GM18873 (cell line): ENCODE measurements around the gene MAML1.
A peak's percentile ranks its signal among the peaks of the same experiment; 100 is the strongest.

Experiments
- ATAC-seq: cut with Tn5 transposase; IDR thresholded peaks from one replicate; pipeline ENCODE4 v1.9.1; 2021; ENCODE audit warnings: mild to moderate bottlenecking, moderate library complexity, moderate number of reproducible peaks; ENCODE audit not compliant: unreplicated experiment, low FRiP score

The MAML1 gene

GRCh38 chr5:179817890-179818745 is 85.5 kb downstream of the MAML1 start:
- ATAC-seq: no peak

DNA sequence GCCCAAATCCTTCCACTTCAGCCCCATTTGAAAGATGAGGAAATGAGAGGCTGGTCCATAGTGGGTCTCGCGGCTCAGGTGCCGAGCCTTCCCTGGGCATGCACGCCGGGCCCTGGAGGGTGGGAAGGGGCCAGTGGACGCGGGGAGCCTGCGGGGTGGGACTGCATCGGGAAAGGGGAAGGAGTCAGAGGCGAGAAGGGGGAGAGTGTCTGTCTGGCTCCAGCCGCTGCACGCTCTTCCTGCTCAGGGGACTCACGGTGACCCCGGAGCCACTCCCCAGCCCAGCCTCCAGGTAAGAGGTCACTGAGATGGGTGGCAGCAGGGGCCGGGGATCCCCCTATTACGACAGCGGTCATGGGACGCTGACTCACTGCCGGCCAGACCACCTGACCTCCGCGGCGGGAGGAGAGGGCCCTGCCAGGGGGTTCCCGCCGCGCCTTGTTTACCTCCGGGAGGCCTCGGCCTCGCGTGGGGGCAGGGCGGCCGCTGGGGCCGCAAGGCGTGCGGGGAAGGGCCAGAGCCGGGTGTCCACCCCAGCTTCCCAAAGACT is 86.2 kb downstream of the MAML1 start:
- ATAC-seq: peak; percentile 59

DNA sequence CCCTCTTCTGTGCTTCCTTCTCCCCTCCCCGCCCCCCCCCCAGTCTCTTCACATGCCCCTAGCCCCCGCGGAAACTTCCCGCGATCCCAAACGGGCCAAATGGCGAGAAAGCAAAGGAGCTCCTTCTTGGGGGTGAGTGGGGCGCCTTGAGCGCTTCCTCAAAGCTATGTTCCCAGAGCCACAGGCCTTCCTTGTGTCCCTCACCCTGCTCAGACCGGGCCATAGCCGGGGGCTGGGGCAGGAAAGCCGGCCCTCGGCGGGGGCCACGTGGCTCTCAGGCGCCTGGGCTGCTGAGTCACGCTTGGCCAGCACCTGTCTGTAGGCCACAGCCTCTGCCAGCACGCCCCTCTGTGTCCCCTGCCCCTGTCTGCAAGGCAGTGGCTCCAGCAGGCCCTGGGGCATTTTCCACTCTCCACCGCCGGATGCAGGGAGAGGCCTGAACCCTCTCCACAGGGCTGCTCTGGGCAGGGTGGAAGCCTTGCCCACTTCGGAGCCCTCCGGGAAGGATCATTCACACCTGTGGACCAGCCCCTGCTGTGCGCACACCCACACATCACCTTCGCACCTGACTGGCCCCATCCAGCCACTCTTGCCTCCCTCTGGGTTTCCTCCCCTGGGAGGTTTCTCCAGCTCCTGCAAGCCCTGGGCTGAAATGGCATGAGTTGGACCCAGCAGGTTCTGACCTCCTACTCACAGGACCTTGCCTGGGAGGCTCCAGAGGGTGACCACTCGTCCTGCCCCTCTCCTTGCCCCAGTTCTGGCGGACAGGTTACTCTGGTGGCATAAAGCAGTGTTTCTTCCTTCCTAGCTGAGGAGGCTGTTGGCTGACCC is 86.9 kb downstream of the MAML1 start:
- no peak for ATAC-seq

- ATAC-seq: no peak
These were observed 87.5 kb downstream of the MAML1 start for GRCh38 chr5:179820127-179820482.

GRCh38 chr5:179820483-179821297 is 88.1 kb downstream of the MAML1 start, which contains the start of gene SQSTM1:
Gene SQSTM1 (plus strand): TSS chr5:179820905. CDS start chr5:179820937, 32 bp downstream.
- ATAC-seq: no peak

DNA sequence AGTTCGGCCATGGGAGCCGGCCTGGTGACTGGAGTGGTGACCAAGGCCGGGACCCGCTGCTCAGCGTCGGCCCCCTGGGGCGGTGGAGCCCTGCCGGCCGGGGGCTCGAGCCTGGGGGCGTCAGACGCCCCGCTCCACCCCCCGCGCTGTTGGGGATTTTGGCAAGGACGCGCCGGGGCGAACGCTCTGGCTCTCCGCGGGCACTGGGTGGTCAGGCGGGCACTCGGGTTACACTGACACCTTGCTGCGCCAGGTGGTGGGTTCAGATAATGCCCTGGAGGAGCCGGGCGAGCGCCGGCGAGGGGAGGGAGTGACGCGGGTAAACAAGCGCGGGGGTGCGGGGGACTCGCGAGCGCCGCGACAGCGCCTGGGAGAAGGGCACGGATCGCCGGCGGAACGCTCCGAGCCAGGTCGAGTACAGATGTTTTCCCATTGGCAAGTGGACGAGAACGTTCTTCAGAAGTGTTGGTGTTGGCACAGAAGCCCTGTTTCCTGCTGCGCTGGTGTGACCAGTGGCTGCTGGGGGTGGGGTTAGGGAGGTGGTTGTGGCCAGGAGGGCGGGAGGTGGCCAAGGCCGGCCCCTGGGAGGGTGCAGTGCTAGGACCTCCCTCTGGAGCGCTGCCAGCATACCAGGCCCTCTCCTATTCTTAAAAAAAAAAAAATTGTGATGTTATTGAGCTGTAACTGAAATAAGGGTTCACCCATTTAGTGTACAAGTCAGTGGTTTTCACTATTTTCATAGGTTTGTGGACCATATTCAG is 88.9 kb downstream of the MAML1 start:
- ATAC-seq: peak; percentile 34

GRCh38 chr5:179822059-179822432 is 89.4 kb downstream of the MAML1 start:
- no peak for ATAC-seq

DNA sequence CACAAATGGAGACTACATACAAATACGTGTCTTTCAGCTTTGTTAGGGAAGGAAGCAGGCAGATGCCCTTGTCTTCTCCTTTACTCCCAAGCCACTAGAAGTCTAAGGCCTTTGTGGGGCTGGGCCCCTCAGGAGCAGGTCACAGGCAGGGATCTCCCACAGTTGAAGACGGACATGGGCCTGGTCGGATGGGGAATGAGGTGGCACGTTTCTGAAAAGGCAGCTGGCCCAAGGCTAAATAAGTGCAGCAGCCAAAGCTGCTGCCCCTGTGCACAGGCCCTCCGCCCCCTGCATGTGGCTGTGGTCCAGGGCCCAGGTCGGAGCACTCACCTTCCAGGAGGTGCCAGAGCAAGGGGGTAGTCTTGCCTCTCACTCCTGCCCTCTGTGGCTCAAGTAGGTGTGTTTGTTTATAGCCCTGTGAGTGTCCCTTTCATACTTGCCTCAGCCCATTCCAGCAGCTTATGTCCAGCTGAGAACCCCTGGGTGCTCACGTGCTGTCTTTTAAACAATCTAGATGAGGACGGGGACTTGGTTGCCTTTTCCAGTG is 89.9 kb downstream of the MAML1 start:
- ATAC-seq: no peak

- no peak for ATAC-seq
These were observed 91.5 kb downstream of the MAML1 start for GRCh38 chr5:179823937-179824744.

GRCh38 chr5:179824745-179825112 is 92.1 kb downstream of the MAML1 start:
- no peak for ATAC-seq

- no peak for ATAC-seq
These were observed 93.1 kb downstream of the MAML1 start for GRCh38 chr5:179825655-179826182.
